Suprapubic skin (tissue), 4 donors: ENCODE results near the gene OR10A4. TPM values are rescaled to one million over a fixed set of nuclear protein-coding genes. Genes with fewer than 3 reads are reported as not detected.

Experiments
- DNase-seq, 2 donors: peaks; one replicate each; pipeline ENCODE4 v3.0.0-alpha.2; 2019; ENCODE audit warnings: low spot score in 2 of 2
- H3K27ac ChIP-seq: fragments of 200-600 bp; sonication (generic); one replicate; pipeline ENCODE4 v1.5.1; 2019
- H3K27me3 ChIP-seq: fragments of 200-600 bp; sonication (generic); one replicate; pipeline ENCODE4 v1.5.1; 2019
- H3K36me3 ChIP-seq: fragments of 200-600 bp; sonication (generic); one replicate; pipeline ENCODE4 v1.5.1; 2019
- H3K4me1 ChIP-seq: fragments of 200-600 bp; sonication (generic); one replicate; pipeline ENCODE4 v1.5.1; 2019
- H3K4me3 ChIP-seq: fragments of 200-600 bp; sonication (generic); one replicate; pipeline ENCODE4 v1.5.1; 2019; ENCODE audit warnings: mild to moderate bottlenecking
- H3K9me3 ChIP-seq: fragments of 200-600 bp; sonication (generic); one replicate; pipeline ENCODE4 v1.5.1; 2019
- CTCF ChIP-seq, 2 donors: fragments of 200-600 bp in 1 of 2; fragments of 450-650 bp in 1 of 2; sonication (generic) in 1 of 2; IDR thresholded peaks; one replicate each; pipeline ENCODE4 v1.5.1; 2016 to 2019; ENCODE audit warnings: antibody characterized with exemption in 2 of 2, mild to moderate bottlenecking in 1 of 2, moderate library complexity in 1 of 2
- EP300 ChIP-seq: sonication (generic); formaldehyde crosslinking; IDR thresholded peaks from one replicate; pipeline ENCODE4 v1.6.1; 2017; ENCODE audit warnings: antibody characterized with exemption
- POLR2A ChIP-seq, 2 donors: fragments of 450-650 bp; IDR thresholded peaks; one replicate each; pipeline ENCODE4 v1.6.1; 2017; ENCODE audit warnings: antibody characterized with exemption in 2 of 2, mild to moderate bottlenecking in 2 of 2, moderate library complexity in 2 of 2
- POLR2AphosphoS5 ChIP-seq, 3 donors: sonication (generic); formaldehyde crosslinking; IDR thresholded peaks; one replicate each; pipeline ENCODE4 v1.6.1; 2017; ENCODE audit warnings: antibody characterized with exemption in 3 of 3
- WGBS: methylation state at CpG from one replicate; pipeline ENCODE4 v1.1.5; 2018; 5-methylcytosine and 5-hydroxymethylcytosine counted together
- total RNA-seq, 4 donors: library from RNA; depleted of rRNA; stranded (reverse); fragments of >200 nt; gene quantifications; one replicate each; pipeline ENCODE4 v1.1.0, GENCODE V29; 2016

The OR10A4 gene
- total RNA-seq, 4 donors from 2014 or later, result not detected

- H3K4me3 ChIP-seq, result no peak overlapping the region
- no peak overlapping the region for H3K27ac ChIP-seq
- WGBS, result 55% methylated on average over 3 of the region's 3 CpGs
- H3K9me3 ChIP-seq, result peaks cover 5% of the 10 kb centered on the region
- H3K27me3 ChIP-seq, result no peaks in the 10 kb centered on the region
- no peak for DNase-seq
- no peak for TF ChIP-seq CTCF (IDR thresholded peaks at IDR 0.05)
- TF ChIP-seq EP300, result no peak
- no peak for TF ChIP-seq POLR2AphosphoS5 (IDR thresholded peaks at IDR 0.05)
- no peaks in the 10 kb centered on the region for H3K36me3 ChIP-seq
- H3K4me1 ChIP-seq, result no peaks in the 10 kb centered on the region
These were observed 19.6 kb upstream of the OR10A4 start for GRCh38 chr11:6856871-6857270.

- TF ChIP-seq CTCF (IDR thresholded peaks at IDR 0.05), result no peak
- TF ChIP-seq EP300, result no peak
- TF ChIP-seq POLR2AphosphoS5 (IDR thresholded peaks at IDR 0.05), result no peak
- no peak for TF ChIP-seq POLR2A (IDR thresholded peaks at IDR 0.05)
- WGBS, result 27% methylated on average over 1 of the region's 1 CpG
- no peak for DNase-seq
These were observed 13.5 kb upstream of the OR10A4 start, which contains the start of gene OR10A2 for GRCh38 chr11:6862961-6863360. TSS of gene OR10A2 (plus strand) at chr11:6863057. CDS start at chr11:6869755, 6,698 bp downstream.

GRCh38 chr11:6864438-6864837, 12.0 kb upstream of the OR10A4 start:
- WGBS, result 88% methylated on average over 1 of the region's 1 CpG

More at GRCh38 chr11:6862961-6863360, 13.5 kb upstream of the OR10A4 start, which contains the start of gene OR10A2:
- no peak within 1 kb of the TSS for H3K27ac ChIP-seq
- no peaks in the 10 kb centered on the region for H3K4me1 ChIP-seq
- H3K27me3 ChIP-seq, result no peaks in the 10 kb centered on the region
- H3K9me3 ChIP-seq, result no peaks in the 10 kb centered on the region
- no peak within 1 kb of the TSS for H3K4me3 ChIP-seq
- no peaks in the 10 kb centered on the region for H3K36me3 ChIP-seq

GRCh38 chr11:6871278-6871677, 5.1 kb upstream of the OR10A4 start:
- WGBS, result 78% methylated on average over 1 of the region's 1 CpG
- Histone ChIP-seq H3K27ac (no peak overlapping the region), H3K36me3 (no peaks in the 10 kb centered on the region), H3K27me3 (no peaks in the 10 kb centered on the region), H3K4me1 (no peaks in the 10 kb centered on the region), H3K9me3 (no peaks in the 10 kb centered on the region), H3K4me3 (no peak overlapping the region)
- no peak for TF ChIP-seq CTCF (IDR thresholded peaks at IDR 0.05)
- TF ChIP-seq POLR2AphosphoS5 (IDR thresholded peaks at IDR 0.05), result no peak
- TF ChIP-seq POLR2A (IDR thresholded peaks at IDR 0.05), result no peak
- no peak for TF ChIP-seq EP300
- no peak for DNase-seq

More at GRCh38 chr11:6864438-6864837, 12.0 kb upstream of the OR10A4 start:
- no peak overlapping the region for H3K4me3 ChIP-seq
- no peaks in the 10 kb centered on the region for H3K4me1 ChIP-seq
- no peaks in the 10 kb centered on the region for H3K9me3 ChIP-seq
- TF ChIP-seq EP300 (no peak), CTCF (IDR thresholded peaks at IDR 0.05) (no peak), POLR2A (IDR thresholded peaks at IDR 0.05) (no peak), POLR2AphosphoS5 (IDR thresholded peaks at IDR 0.05) (no peak)
- H3K27ac ChIP-seq, result no peak overlapping the region
- H3K27me3 ChIP-seq, result no peaks in the 10 kb centered on the region
- H3K36me3 ChIP-seq, result no peaks in the 10 kb centered on the region
- DNase-seq, result no peak

- no peak overlapping the region for H3K4me3 ChIP-seq
- no peak overlapping the region for H3K27ac ChIP-seq
- H3K27me3 ChIP-seq, result no peaks in the 10 kb centered on the region
- no peak for TF ChIP-seq POLR2AphosphoS5 (IDR thresholded peaks at IDR 0.05)
- H3K9me3 ChIP-seq, result no peaks in the 10 kb centered on the region
- H3K4me1 ChIP-seq, result no peaks in the 10 kb centered on the region
- WGBS, result 76% methylated on average over 2 of the region's 2 CpGs
- DNase-seq, result no peak
- no peaks in the 10 kb centered on the region for H3K36me3 ChIP-seq
These were observed 664 bp upstream of the OR10A4 start for GRCh38 chr11:6875761-6876160.

GRCh38 chr11:6876914-6877313, 489 bp downstream of the OR10A4 start:
- TF ChIP-seq EP300 (no peak), POLR2AphosphoS5 (IDR thresholded peaks at IDR 0.05) (no peak), CTCF (IDR thresholded peaks at IDR 0.05) (no peak), POLR2A (IDR thresholded peaks at IDR 0.05) (no peak)
- Histone ChIP-seq H3K4me3 (no peak overlapping the region), H3K27me3 (no peaks in the 10 kb centered on the region), H3K9me3 (no peaks in the 10 kb centered on the region), H3K4me1 (no peaks in the 10 kb centered on the region), H3K36me3 (no peaks in the 10 kb centered on the region), H3K27ac (no peak overlapping the region)
- WGBS, result 88% methylated on average over 3 of the region's 3 CpGs
- no peak for DNase-seq
